Esophagus squamous epithelium (tissue), 5 donors: Measurements from ENCODE around the gene CNTNAP2. TPM values are rescaled to one million over a fixed set of nuclear protein-coding genes. Genes with fewer than 3 reads are reported as not detected.

ENCODE experiments used
- DNase-seq: peaks from one replicate; lab custom pipeline; 2025; lab: John Stamatoyannopoulos, UW
- H3K27ac ChIP-seq, 4 donors: fragments of 200-600 bp; sonication (generic); one replicate each; pipeline ENCODE4 v1.5.1; 2016 to 2019; ENCODE audit warnings: mild to moderate bottlenecking in 1 of 4
- H3K27me3 ChIP-seq, 4 donors: fragments of 200-600 bp; sonication (generic); 1 replicate in 3 of 4; 2 replicates in 1 of 4; pipeline versions ENCODE4 v1.5.1 to v1.6.0; 2017 to 2021; ENCODE audit warnings: antibody characterized with exemption in 1 of 4
- H3K36me3 ChIP-seq, 3 donors: fragments of 200-600 bp; sonication (generic); one replicate each; pipeline ENCODE4 v1.5.1; 2016 to 2019
- H3K4me1 ChIP-seq, 3 donors: fragments of 200-600 bp; sonication (generic); one replicate each; pipeline ENCODE4 v1.5.1; 2017 to 2019
- H3K4me3 ChIP-seq, 4 donors: fragments of 200-600 bp; sonication (generic); 1 replicate in 3 of 4; 2 replicates in 1 of 4; pipeline ENCODE4 v1.5.1; 2016 to 2019; ENCODE audit warnings: mild to moderate bottlenecking in 2 of 4, moderate library complexity in 1 of 4
- H3K9me3 ChIP-seq, 3 donors: fragments of 200-600 bp; sonication (generic); one replicate each; pipeline ENCODE4 v1.5.1; 2016 to 2019
- POLR2A ChIP-seq, 4 donors: fragments of 450-650 bp; IDR thresholded peaks; one replicate each; pipeline ENCODE4 v1.6.1; 2017; ENCODE audit warnings: antibody characterized with exemption in 4 of 4, mild to moderate bottlenecking in 4 of 4, moderate library complexity in 3 of 4
- WGBS, 2 donors: methylation state at CpG; one replicate each; pipeline ENCODE4 v1.1.5; 2018; 5-methylcytosine and 5-hydroxymethylcytosine counted together
- intact Hi-C: fragments of 100-400 bp; cut with DNase I; formaldehyde crosslinking; loops from one replicate; pipeline ENCODE4 v1.15.0; 2022
- total RNA-seq, 4 donors: library from RNA; depleted of rRNA; stranded (reverse); fragments of >200 nt; gene quantifications; one replicate each; pipeline ENCODE4 v1.1.0, GENCODE V29; 2016
- TF ChIP-seq, protein P1 (sequence below), 6 experiments: fragments of 450-650 bp in 4 of 6; fragments of 200-600 bp in 2 of 6; sonication (generic) in 2 of 6; IDR thresholded peaks; one replicate each; pipeline ENCODE4 v1.5.1; 2016 to 2019; ENCODE audit warnings: antibody characterized with exemption in 6 of 6, mild to moderate bottlenecking in 4 of 6, moderate library complexity in 4 of 6
- donor health status: DM: yes; HTN: yes; CAD: no.

The CNTNAP2 gene
- total RNA-seq, 4 donors from 2014 or later: 0.95 to 2.3 (median 1.2) TPM

DNA sequence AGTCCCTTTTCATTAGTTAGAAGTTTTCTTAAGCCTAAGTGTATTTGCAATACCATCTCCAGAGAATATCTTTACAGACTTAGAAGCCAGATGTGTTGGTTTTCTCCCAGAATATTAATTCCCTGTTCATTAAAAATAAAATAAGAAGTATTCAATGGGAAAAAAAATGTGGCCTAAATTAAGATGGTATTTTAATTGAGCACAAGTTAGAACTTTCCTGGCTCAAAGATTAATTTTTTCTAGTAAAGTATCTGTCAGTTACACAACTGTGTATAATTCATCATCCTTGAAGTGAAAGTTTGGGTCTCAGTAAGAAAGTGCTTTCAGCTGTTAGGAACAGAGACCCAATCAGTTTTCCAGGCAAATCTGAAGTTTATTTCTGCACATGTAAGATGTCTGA, 1294.5 kb downstream of the CNTNAP2 start:
- no peak for TF ChIP-seq POLR2A (IDR thresholded peaks at IDR 0.05)
- TF ChIP-seq, protein P1, sequence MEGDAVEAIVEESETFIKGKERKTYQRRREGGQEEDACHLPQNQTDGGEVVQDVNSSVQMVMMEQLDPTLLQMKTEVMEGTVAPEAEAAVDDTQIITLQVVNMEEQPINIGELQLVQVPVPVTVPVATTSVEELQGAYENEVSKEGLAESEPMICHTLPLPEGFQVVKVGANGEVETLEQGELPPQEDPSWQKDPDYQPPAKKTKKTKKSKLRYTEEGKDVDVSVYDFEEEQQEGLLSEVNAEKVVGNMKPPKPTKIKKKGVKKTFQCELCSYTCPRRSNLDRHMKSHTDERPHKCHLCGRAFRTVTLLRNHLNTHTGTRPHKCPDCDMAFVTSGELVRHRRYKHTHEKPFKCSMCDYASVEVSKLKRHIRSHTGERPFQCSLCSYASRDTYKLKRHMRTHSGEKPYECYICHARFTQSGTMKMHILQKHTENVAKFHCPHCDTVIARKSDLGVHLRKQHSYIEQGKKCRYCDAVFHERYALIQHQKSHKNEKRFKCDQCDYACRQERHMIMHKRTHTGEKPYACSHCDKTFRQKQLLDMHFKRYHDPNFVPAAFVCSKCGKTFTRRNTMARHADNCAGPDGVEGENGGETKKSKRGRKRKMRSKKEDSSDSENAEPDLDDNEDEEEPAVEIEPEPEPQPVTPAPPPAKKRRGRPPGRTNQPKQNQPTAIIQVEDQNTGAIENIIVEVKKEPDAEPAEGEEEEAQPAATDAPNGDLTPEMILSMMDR (IDR thresholded peaks at IDR 0.05): no peak
- no peak overlapping the region for H3K4me3 ChIP-seq
- no peaks in the 10 kb centered on the region for H3K4me1 ChIP-seq
- H3K9me3 ChIP-seq: no peaks in the 10 kb centered on the region
- intact Hi-C loops: no loop called here
- H3K27ac ChIP-seq: no peak overlapping the region
- no peak for DNase-seq
- no peaks in the 10 kb centered on the region for H3K27me3 ChIP-seq
- H3K36me3 ChIP-seq: no peaks in the 10 kb centered on the region

DNA sequence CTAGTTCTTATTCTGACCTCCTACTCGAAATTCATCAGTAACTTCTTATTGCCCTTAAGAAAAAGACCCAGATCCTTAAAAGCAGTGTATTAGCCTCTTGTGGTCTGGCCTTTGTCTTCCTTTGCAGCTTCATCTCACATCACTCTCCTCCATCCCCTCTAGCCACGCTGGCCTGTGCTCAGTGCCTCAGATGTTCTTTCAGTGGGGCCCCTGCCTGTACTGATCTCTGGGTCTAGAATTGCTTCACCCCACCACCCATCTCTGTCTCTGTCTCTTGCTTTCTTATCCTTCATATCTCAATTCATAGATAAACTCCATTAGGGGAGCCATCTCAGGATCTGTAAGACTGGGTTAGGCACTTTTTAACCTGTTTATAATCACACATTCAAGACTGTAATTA, 1295.5 kb downstream of the CNTNAP2 start:
- TF ChIP-seq, protein P1 (IDR thresholded peaks at IDR 0.05): no peak
- no peak for TF ChIP-seq POLR2A (IDR thresholded peaks at IDR 0.05)
- DNase-seq: no peak
- Histone ChIP-seq H3K4me3 (no peak overlapping the region), H3K4me1 (no peaks in the 10 kb centered on the region), H3K27me3 (no peaks in the 10 kb centered on the region), H3K9me3 (no peaks in the 10 kb centered on the region), H3K27ac (no peak overlapping the region), H3K36me3 (no peaks in the 10 kb centered on the region)
- 47 to 60% methylated on average over 2 of the region's 2 CpGs for WGBS, 2 donors
- intact Hi-C loops: no loop called here

DNA sequence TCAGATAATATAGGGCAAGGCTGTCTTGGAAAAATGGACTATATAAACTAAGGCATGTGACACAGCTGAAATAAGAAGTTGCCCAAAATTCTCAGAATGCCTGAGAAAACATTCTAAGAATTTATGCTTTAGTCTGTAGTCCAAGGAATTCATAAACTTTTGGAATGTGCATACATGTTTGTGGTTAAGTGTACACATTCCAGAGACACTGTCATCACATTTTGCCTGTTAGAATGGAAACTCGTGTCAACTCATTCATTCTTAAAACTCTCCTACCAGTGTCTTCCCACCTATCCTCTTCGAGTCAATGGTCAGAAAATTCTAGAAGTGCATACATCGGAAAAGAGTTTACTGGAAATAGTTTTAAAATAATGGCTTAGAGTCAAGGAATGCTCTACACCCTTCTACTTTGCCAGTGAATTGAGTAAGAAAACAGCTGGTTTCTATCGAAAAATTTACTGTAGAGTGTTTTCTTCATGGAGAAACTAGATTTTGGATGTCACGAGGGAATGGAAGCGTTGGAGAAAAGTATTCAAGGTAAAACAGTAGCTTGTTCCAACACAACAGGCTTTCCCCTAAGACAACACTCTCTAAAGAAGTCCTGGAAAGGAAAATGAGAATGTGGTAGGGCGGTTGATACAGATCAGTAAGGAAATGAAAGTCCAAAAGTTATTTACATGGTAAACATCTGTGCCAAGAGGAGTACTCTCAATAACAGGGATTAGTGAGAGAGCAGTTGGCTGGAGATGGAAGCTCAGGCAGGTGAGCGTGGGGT, 1296.4 kb downstream of the CNTNAP2 start:
- Histone ChIP-seq H3K4me3 (no peak overlapping the region), H3K4me1 (no peaks in the 10 kb centered on the region), H3K27me3 (no peaks in the 10 kb centered on the region), H3K9me3 (no peaks in the 10 kb centered on the region), H3K36me3 (no peaks in the 10 kb centered on the region), H3K27ac (no peak overlapping the region)
- TF ChIP-seq POLR2A (IDR thresholded peaks at IDR 0.05): no peak
- TF ChIP-seq, protein P1 (IDR thresholded peaks at IDR 0.05): no peak
- intact Hi-C loops: no loop called here
- WGBS, 2 donors: 29 to 34% methylated on average over 8 of the region's 8 CpGs
- DNase-seq: no peak

DNA sequence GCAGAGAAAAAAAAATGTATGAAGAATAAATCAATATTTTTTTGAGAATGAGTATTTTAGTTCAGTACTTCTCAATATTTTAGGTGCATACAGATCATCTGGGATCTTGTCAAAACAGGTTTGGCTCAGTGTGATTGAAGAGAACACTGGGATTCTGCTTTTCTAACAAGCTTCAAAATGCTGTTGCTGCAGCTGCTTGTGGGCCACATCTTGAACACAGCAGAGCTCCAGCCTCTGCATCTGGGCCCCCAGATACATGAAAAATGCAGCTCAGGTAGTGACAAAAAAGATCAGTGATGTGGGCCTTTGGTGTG, 1296.9 kb downstream of the CNTNAP2 start:
- H3K9me3 ChIP-seq: no peaks in the 10 kb centered on the region
- intact Hi-C loops: no loop called here
- no peaks in the 10 kb centered on the region for H3K27me3 ChIP-seq

DNA sequence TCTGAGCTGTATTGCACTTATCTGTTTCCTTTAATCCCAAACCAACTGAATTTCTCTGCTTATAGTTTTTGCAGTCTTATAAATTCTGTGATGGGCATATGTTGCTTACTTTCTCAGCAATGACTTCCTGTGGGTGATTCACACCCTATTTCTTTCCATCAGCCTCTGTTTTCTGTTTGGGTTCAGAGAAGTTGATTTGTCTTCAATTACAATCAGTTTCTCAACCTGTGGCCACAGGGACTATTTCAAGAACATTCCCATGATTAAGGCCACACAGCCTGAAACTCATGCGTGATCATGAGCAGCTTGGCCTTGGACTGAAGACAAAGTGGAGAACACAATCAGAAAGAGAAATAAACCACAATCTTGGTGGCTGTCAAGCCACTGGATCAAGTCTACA, 1299.4 kb downstream of the CNTNAP2 start:
- H3K4me3 ChIP-seq: no peak overlapping the region
- DNase-seq: no peak
- TF ChIP-seq, protein P1 (IDR thresholded peaks at IDR 0.05): no peak
- TF ChIP-seq POLR2A (IDR thresholded peaks at IDR 0.05): no peak
- no peaks in the 10 kb centered on the region for H3K4me1 ChIP-seq
- no peaks in the 10 kb centered on the region for H3K27me3 ChIP-seq
- no peaks in the 10 kb centered on the region for H3K9me3 ChIP-seq
- no peaks in the 10 kb centered on the region for H3K36me3 ChIP-seq
- intact Hi-C loops: no loop called here
- no peak overlapping the region for H3K27ac ChIP-seq
- 83 to 90% methylated on average over 1 of the region's 1 CpG for WGBS, 2 donors

More for the DNA sequence above, 1296.9 kb downstream of the CNTNAP2 start:
- Histone ChIP-seq H3K27ac (no peak overlapping the region), H3K36me3 (no peaks in the 10 kb centered on the region), H3K4me3 (no peak overlapping the region), H3K4me1 (no peaks in the 10 kb centered on the region)
- no peak for DNase-seq
- TF ChIP-seq, protein P1 (IDR thresholded peaks at IDR 0.05): no peak
- TF ChIP-seq POLR2A (IDR thresholded peaks at IDR 0.05): no peak
